Nephron (organoid): ENCODE measurements around the gene FRY.

Source experiments
- H3K27ac Mint-ChIP-seq, 3 experiments: 2 replicates each; pipeline ENCODE4 v1.8.0; 2020; ENCODE audit warnings: mixed read lengths in 3 of 3, mild to moderate bottlenecking in 2 of 3, moderate library complexity in 1 of 3
- H3K27me3 Mint-ChIP-seq: 2 replicates; pipeline ENCODE4 v1.8.0; 2021; ENCODE audit warnings: low read depth, mild to moderate bottlenecking, moderate library complexity, mixed read lengths
- H3K36me3 Mint-ChIP-seq: 2 replicates; pipeline ENCODE4 v1.8.0; 2020; ENCODE audit warnings: low read depth, mixed read lengths
- H3K4me1 Mint-ChIP-seq: 2 replicates; pipeline ENCODE4 v1.8.0; 2020; ENCODE audit warnings: mixed read lengths
- H3K4me3 Mint-ChIP-seq, 3 experiments: 2 replicates each; pipeline ENCODE4 v1.8.0; 2020; ENCODE audit warnings: mild to moderate bottlenecking in 3 of 3, mixed read lengths in 3 of 3, moderate library complexity in 2 of 3
- H3K9me3 Mint-ChIP-seq: 2 replicates; pipeline ENCODE4 v1.8.0; 2020; ENCODE audit warnings: mixed read lengths
- TF ChIP-seq, protein P1 (sequence below), 3 experiments: fragments of 200-600 bp; sonication (generic); IDR thresholded peaks; one replicate each; pipeline ENCODE4 v1.5.0; 2021; ENCODE audit warnings: antibody characterized with exemption in 3 of 3; ENCODE audit not compliant: unreplicated experiment in 3 of 3

FRY gene

GRCh38 chr13:32127691-32128090 lies 96.1 kb downstream of the FRY start:
- Mint-ChIP-seq H3K27ac (no peak overlapping the region), H3K36me3 (peaks cover 23% of the 10 kb centered on the region), H3K9me3 (peaks cover 8% of the 10 kb centered on the region), H3K4me1 (peaks cover 12% of the 10 kb centered on the region), H3K4me3 (no peak overlapping the region), H3K27me3 (no peaks in the 10 kb centered on the region)
- TF ChIP-seq, protein P1, sequence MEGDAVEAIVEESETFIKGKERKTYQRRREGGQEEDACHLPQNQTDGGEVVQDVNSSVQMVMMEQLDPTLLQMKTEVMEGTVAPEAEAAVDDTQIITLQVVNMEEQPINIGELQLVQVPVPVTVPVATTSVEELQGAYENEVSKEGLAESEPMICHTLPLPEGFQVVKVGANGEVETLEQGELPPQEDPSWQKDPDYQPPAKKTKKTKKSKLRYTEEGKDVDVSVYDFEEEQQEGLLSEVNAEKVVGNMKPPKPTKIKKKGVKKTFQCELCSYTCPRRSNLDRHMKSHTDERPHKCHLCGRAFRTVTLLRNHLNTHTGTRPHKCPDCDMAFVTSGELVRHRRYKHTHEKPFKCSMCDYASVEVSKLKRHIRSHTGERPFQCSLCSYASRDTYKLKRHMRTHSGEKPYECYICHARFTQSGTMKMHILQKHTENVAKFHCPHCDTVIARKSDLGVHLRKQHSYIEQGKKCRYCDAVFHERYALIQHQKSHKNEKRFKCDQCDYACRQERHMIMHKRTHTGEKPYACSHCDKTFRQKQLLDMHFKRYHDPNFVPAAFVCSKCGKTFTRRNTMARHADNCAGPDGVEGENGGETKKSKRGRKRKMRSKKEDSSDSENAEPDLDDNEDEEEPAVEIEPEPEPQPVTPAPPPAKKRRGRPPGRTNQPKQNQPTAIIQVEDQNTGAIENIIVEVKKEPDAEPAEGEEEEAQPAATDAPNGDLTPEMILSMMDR (IDR thresholded peaks at IDR 0.05; ENCODE audit: unreplicated experiment in 3 of 3): no peak

DNA sequence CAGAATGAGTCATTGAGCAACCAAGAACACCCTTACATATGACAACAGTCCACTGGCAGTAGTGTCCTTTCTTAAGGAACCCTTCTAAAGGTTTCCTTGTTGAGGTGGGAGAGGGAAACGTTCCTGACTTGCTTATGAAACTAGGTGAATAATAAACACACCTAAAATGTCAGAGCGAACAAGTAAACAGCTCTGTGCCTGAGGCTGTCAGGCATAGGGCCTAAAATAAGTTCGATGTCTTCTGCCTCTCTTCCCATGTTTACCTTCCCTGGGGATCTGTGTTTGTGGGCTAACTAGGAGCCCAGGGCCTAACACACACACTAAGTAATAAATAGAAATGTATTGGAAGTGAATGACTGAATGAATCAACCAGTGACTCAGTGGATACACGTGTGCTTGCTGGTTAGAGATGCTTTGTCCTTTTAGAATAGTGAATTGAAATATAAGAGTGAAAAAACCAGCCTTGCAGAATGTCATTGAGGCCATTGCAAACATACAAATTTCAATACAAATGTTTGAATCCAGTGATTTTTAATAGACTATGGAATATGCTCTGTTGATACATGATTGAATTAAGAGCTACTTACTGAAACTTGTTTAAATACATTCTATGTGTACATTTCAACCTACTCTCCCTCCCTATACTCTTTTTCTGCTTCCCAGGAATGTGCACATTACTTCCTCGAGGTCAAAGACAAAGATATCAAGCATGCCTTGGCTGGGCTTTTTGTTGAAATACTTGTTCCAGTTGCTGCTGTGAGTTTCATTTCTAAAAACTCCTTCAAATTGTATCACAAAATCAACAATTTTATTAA lies 102.9 kb downstream of the FRY start:
- peak overlapping the region; percentile 24 to 58 (median 28) for H3K27ac Mint-ChIP-seq
- no peaks in the 10 kb centered on the region for H3K9me3 Mint-ChIP-seq
- TF ChIP-seq, protein P1 (IDR thresholded peaks at IDR 0.05; ENCODE audit: unreplicated experiment in 3 of 3): no peak
- peaks cover 14% of the 10 kb centered on the region for H3K36me3 Mint-ChIP-seq
- no peaks in the 10 kb centered on the region for H3K27me3 Mint-ChIP-seq
- no peak overlapping the region for H3K4me3 Mint-ChIP-seq
- peaks cover 23% of the 10 kb centered on the region for H3K4me1 Mint-ChIP-seq

DNA sequence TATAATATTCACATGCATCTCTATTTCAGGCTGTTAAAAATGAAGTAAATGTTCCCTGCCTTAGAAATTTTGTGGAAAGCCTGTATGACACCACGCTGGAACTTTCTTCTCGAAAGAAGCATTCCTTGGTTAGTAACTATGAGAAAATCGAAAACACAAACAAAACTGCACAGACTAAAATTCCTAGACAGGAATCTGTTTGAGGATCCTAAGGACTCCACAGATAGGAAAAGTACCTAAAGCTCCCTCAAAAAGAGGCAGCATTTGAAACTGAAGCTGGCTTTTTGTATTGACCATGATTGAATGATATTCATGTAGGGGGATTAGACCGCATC lies 103.4 kb downstream of the FRY start:
- Mint-ChIP-seq H3K27me3 (no peaks in the 10 kb centered on the region), H3K36me3 (peaks cover 14% of the 10 kb centered on the region), H3K9me3 (no peaks in the 10 kb centered on the region)

GRCh38 chr13:32135655-32136054 lies 104.1 kb downstream of the FRY start:
- H3K9me3 Mint-ChIP-seq: no peaks in the 10 kb centered on the region
- peaks cover 23% of the 10 kb centered on the region for H3K4me1 Mint-ChIP-seq
- H3K36me3 Mint-ChIP-seq: peaks cover 14% of the 10 kb centered on the region
- TF ChIP-seq, protein P1 (IDR thresholded peaks at IDR 0.05; ENCODE audit: unreplicated experiment in 3 of 3): no peak
- no peak overlapping the region for H3K4me3 Mint-ChIP-seq
- H3K27me3 Mint-ChIP-seq: no peaks in the 10 kb centered on the region
- H3K27ac Mint-ChIP-seq: no peak overlapping the region

More for the DNA sequence above, 103.4 kb downstream of the FRY start:
- no peak overlapping the region for H3K4me3 Mint-ChIP-seq
- peak overlapping the region; percentile 24 to 58 (median 28) for H3K27ac Mint-ChIP-seq
- peaks cover 23% of the 10 kb centered on the region for H3K4me1 Mint-ChIP-seq
- TF ChIP-seq, protein P1 (IDR thresholded peaks at IDR 0.05; ENCODE audit: unreplicated experiment in 3 of 3): no peak

DNA sequence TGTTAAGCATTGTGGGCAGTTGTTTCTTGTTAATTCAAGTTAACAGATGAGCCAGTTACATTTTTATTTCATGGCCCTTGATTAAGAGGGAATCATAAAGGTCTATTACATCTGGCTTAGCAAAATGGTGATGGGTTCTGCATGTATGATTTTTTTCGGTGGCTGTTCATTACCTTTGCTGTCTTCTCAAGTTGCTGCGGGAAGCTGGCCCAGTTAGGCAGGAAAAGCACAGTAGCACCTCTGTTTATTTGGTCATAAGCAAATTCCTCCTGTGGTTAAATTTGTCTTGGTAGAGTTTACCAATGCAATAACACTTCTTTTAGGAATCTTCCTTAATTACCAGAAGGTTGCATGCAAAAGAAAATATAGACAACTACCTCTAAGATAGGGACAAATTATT lies 104.5 kb downstream of the FRY start:
- peaks cover 23% of the 10 kb centered on the region for H3K4me1 Mint-ChIP-seq
- H3K27me3 Mint-ChIP-seq: no peaks in the 10 kb centered on the region
- H3K9me3 Mint-ChIP-seq: no peaks in the 10 kb centered on the region
- TF ChIP-seq, protein P1 (IDR thresholded peaks at IDR 0.05; ENCODE audit: unreplicated experiment in 3 of 3): no peak
- H3K27ac Mint-ChIP-seq: no peak overlapping the region
- H3K36me3 Mint-ChIP-seq: peaks cover 14% of the 10 kb centered on the region
- H3K4me3 Mint-ChIP-seq: no peak overlapping the region

- TF ChIP-seq, protein P1 (IDR thresholded peaks at IDR 0.05; ENCODE audit: unreplicated experiment in 3 of 3): no peak
- Mint-ChIP-seq H3K27me3 (no peaks in the 10 kb centered on the region), H3K36me3 (peaks cover 9% of the 10 kb centered on the region), H3K4me3 (no peak overlapping the region), H3K9me3 (no peaks in the 10 kb centered on the region), H3K27ac (no peak overlapping the region), H3K4me1 (peaks cover 23% of the 10 kb centered on the region)
Observed at GRCh38 chr13:32136716-32137115, 105.1 kb downstream of the FRY start.
